ENCODE measurements around the gene CASQ1.

DNA sequence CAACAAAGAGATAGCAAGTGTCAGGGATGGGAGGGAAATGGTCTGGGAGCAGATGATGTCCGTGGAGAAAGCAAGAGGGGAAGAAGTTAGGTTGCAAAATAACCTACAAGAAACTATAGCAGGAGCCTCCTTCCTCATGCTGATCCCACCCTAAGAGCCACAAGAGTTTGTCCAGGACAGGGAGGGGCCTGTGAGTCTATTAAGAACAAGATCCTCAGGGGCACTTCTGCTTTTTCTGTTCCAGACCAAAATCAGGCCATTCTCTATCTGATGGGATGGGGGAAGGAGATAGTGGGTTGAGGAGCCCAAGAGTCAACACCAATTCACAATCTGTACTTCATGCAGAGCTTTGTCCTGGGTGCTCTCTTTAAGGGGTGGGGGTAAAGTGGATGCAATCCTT lies 46.7 kb upstream of the CASQ1 start:
- no peak for TF ChIP-seq POLR2A (IDR thresholded peaks at IDR 0.05)
- TF ChIP-seq, protein P1, sequence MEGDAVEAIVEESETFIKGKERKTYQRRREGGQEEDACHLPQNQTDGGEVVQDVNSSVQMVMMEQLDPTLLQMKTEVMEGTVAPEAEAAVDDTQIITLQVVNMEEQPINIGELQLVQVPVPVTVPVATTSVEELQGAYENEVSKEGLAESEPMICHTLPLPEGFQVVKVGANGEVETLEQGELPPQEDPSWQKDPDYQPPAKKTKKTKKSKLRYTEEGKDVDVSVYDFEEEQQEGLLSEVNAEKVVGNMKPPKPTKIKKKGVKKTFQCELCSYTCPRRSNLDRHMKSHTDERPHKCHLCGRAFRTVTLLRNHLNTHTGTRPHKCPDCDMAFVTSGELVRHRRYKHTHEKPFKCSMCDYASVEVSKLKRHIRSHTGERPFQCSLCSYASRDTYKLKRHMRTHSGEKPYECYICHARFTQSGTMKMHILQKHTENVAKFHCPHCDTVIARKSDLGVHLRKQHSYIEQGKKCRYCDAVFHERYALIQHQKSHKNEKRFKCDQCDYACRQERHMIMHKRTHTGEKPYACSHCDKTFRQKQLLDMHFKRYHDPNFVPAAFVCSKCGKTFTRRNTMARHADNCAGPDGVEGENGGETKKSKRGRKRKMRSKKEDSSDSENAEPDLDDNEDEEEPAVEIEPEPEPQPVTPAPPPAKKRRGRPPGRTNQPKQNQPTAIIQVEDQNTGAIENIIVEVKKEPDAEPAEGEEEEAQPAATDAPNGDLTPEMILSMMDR (IDR thresholded peaks at IDR 0.05), result no peak

Data from ovary (tissue), 3 donors.